ENCODE results near the gene CAMK2N1. TPM values are rescaled to one million over a fixed set of nuclear protein-coding genes. Genes with fewer than 3 reads are reported as not detected.

Gene CAMK2N1
- total and polyA plus RNA-seq, 2 of the 13 experiments (the other 11 are each of a cell fraction or from before 2014, with no cell fraction given) = 38.0 to 38.6 TPM

GRCh38 chr1:20454004-20454403, 32.0 kb downstream of the CAMK2N1 start:
- in situ Hi-C loops (cut with HindIII; ENCODE audit: extremely low pct_ligation_motif_present, low pct_unique_long_range_greater_than_20kb) = no loop called here
- intact Hi-C loops (cut with micrococcal nuclease; ENCODE audit: unreplicated experiment) = no loop called here
- Histone ChIP-seq H3K79me2 (ENCODE audit: insufficient read depth, low read length) (no peaks in the 10 kb centered on the region), H3K9me3 (ENCODE audit: low read length) (no peaks in the 10 kb centered on the region), H3K4me1 (ENCODE audit: insufficient read depth, low read length) (no peaks in the 10 kb centered on the region), H3K27ac (ENCODE audit: extremely low read length, insufficient read depth, low read length) (no peak overlapping the region), H3K27me3 (ENCODE audit: control insufficient read depth in 1 of 2, insufficient read depth in 2 of 2, low read length in 2 of 2) (0 out of 5 replicates have a peak, but pooled peaks cover 0 to 1% of the 10 kb centered on the region in 2 experiments), H2AFZ (ENCODE audit: low read length) (no peak overlapping the region), H3K4me3 (replicated peaks in 1 of 3; ENCODE audit: insufficient read depth in 1 of 3, low read depth in 2 of 3, low read length in 3 of 3) (no peak overlapping the region), H3K9ac (ENCODE audit: insufficient read depth, low read depth, low read length) (no peak overlapping the region), H3K36me3 (replicated peaks in 1 of 2; ENCODE audit: control insufficient read depth in 1 of 2, insufficient read depth in 2 of 2, low read length in 2 of 2) (no peaks in the 10 kb centered on the region), H4K20me1 (ENCODE audit: insufficient read depth, low read length) (no peaks in the 10 kb centered on the region), H3K4me2 (ENCODE audit: low read depth, low read length) (no peak overlapping the region)
- ChIA-PET CTCF (ENCODE audit: low intra/inter-chr PET ratio, low total read pairs) (no interaction called here), POLR2A (no interaction called here)
- BruUV-seq (replicated peaks) = no TSS peak
- WGBS (ENCODE audit: low lambda C conversion rate) = 75% methylated on average over 4 of the region's 4 CpGs
- FAIRE-seq (peak; percentile 30), ATAC-seq (no peak), DNase-seq (ENCODE audit: low spot score) (no peak)
- TF ChIP-seq ZNF883 (CRISPR knock-in tag; IDR thresholded peaks at IDR 0.05; ENCODE audit: not compliant biosample characterization) (no peak), TOPORS (CRISPR knock-in tag; IDR thresholded peaks at IDR 0.05) (no peak), ZNF33A (CRISPR knock-in tag; IDR thresholded peaks at IDR 0.05; ENCODE audit: borderline replicate concordance) (no peak), FOXP1 (IDR thresholded peaks at IDR 0.05) (peak; percentile 26; the same call in 1 of the 2 replicates), FOXP1 (CRISPR knock-in tag; IDR thresholded peaks at IDR 0.05) (no peak), ZNF432 (CRISPR knock-in tag; IDR thresholded peaks at IDR 0.05; ENCODE audit: borderline replicate concordance) (no peak), EHMT2 (IDR thresholded peaks at IDR 0.05; ENCODE audit: borderline replicate concordance, low read depth, low read length) (no peak), ZNF256 (CRISPR knock-in tag; conservative IDR thresholded peaks at IDR 0.05) (no peak), MYNN (CRISPR knock-in tag; IDR thresholded peaks at IDR 0.05; ENCODE audit: low read depth) (no peak), ZNF282 (IDR thresholded peaks at IDR 0.05; ENCODE audit: partially characterized antibody) (no peak), RCOR2 (CRISPR knock-in tag; IDR thresholded peaks at IDR 0.05) (no peak), ZNF589 (CRISPR knock-in tag; conservative IDR thresholded peaks at IDR 0.05) (no peak), ZMAT5 (CRISPR knock-in tag; IDR thresholded peaks at IDR 0.05; ENCODE audit: borderline replicate concordance, low read depth) (no peak), ZFX (CRISPR knock-in tag; IDR thresholded peaks at IDR 0.05; ENCODE audit: low read depth) (no peak), PCBP1 (IDR thresholded peaks at IDR 0.05; ENCODE audit: borderline replicate concordance, low read depth, low read length) (no peak), ZNF569 (CRISPR knock-in tag; IDR thresholded peaks at IDR 0.05; ENCODE audit: borderline replicate concordance) (no peak), ATF7 (IDR thresholded peaks at IDR 0.05) (peak; percentile 5; the same call in 1 of the 2 replicates), ATF7 (CRISPR knock-in tag; IDR thresholded peaks at IDR 0.05) (no peak)
- TF ChIP-seq, protein P1, sequence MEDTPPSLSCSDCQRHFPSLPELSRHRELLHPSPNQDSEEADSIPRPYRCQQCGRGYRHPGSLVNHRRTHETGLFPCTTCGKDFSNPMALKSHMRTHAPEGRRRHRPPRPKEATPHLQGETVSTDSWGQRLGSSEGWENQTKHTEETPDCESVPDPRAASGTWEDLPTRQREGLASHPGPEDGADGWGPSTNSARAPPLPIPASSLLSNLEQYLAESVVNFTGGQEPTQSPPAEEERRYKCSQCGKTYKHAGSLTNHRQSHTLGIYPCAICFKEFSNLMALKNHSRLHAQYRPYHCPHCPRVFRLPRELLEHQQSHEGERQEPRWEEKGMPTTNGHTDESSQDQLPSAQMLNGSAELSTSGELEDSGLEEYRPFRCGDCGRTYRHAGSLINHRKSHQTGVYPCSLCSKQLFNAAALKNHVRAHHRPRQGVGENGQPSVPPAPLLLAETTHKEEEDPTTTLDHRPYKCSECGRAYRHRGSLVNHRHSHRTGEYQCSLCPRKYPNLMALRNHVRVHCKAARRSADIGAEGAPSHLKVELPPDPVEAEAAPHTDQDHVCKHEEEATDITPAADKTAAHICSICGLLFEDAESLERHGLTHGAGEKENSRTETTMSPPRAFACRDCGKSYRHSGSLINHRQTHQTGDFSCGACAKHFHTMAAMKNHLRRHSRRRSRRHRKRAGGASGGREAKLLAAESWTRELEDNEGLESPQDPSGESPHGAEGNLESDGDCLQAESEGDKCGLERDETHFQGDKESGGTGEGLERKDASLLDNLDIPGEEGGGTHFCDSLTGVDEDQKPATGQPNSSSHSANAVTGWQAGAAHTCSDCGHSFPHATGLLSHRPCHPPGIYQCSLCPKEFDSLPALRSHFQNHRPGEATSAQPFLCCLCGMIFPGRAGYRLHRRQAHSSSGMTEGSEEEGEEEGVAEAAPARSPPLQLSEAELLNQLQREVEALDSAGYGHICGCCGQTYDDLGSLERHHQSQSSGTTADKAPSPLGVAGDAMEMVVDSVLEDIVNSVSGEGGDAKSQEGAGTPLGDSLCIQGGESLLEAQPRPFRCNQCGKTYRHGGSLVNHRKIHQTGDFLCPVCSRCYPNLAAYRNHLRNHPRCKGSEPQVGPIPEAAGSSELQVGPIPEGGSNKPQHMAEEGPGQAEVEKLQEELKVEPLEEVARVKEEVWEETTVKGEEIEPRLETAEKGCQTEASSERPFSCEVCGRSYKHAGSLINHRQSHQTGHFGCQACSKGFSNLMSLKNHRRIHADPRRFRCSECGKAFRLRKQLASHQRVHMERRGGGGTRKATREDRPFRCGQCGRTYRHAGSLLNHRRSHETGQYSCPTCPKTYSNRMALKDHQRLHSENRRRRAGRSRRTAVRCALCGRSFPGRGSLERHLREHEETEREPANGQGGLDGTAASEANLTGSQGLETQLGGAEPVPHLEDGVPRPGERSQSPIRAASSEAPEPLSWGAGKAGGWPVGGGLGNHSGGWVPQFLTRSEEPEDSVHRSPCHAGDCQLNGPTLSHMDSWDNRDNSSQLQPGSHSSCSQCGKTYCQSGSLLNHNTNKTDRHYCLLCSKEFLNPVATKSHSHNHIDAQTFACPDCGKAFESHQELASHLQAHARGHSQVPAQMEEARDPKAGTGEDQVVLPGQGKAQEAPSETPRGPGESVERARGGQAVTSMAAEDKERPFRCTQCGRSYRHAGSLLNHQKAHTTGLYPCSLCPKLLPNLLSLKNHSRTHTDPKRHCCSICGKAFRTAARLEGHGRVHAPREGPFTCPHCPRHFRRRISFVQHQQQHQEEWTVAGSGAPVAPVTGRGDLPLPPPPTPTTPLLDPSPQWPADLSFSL (CRISPR knock-in tag; IDR thresholded peaks at IDR 0.05) = peak; percentile 74; the same call in 1 of the 2 replicates
- TF ChIP-seq, protein P2, sequence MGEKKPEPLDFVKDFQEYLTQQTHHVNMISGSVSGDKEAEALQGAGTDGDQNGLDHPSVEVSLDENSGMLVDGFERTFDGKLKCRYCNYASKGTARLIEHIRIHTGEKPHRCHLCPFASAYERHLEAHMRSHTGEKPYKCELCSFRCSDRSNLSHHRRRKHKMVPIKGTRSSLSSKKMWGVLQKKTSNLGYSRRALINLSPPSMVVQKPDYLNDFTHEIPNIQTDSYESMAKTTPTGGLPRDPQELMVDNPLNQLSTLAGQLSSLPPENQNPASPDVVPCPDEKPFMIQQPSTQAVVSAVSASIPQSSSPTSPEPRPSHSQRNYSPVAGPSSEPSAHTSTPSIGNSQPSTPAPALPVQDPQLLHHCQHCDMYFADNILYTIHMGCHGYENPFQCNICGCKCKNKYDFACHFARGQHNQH (CRISPR knock-in tag; IDR thresholded peaks at IDR 0.05) = no peak
